Fibroblast of lung (primary cell): ENCODE results near the gene GPSM1. TPM values are rescaled to one million over a fixed set of nuclear protein-coding genes. Genes with fewer than 3 reads are reported as not detected.

Experiments used
- DNase-seq, 2 donors: peaks; one replicate each; pipeline versions ENCODE4 v3.0.0 to v3.0.0-alpha.2; 2010; ENCODE audit warnings: low read depth in 2 of 2
- H2AFZ ChIP-seq: 2 replicates; pipeline ENCODE4 v1.5.1; 2012; ENCODE audit warnings: low read length, control low read depth, inconsistent platforms
- H3K27ac ChIP-seq: 2 replicates; pipeline ENCODE4 v1.5.1; 2011; ENCODE audit warnings: low read length, control low read depth; ENCODE audit not compliant: insufficient read depth
- H3K27me3 ChIP-seq: 2 replicates; pipeline ENCODE4 v1.5.1; 2011; ENCODE audit warnings: mild to moderate bottlenecking, low read length; ENCODE audit not compliant: control insufficient read depth, insufficient read depth
- H3K36me3 ChIP-seq: 2 replicates; pipeline ENCODE4 v1.5.1; 2011; ENCODE audit warnings: low read length; ENCODE audit not compliant: control insufficient read depth, insufficient read depth
- H3K4me1 ChIP-seq: 2 replicates; pipeline ENCODE4 v1.5.1; 2011; ENCODE audit warnings: low read length; ENCODE audit not compliant: control insufficient read depth, insufficient read depth; ENCODE audit errors: extremely low read depth
- H3K4me2 ChIP-seq: 2 replicates; pipeline ENCODE4 v1.5.1; 2011; ENCODE audit warnings: low read length, control low read depth; ENCODE audit not compliant: insufficient read depth; ENCODE audit errors: extremely low read depth
- H3K4me3 ChIP-seq, 4 experiments: fragments of 200-600 bp in 1 of 4; sonication (generic) in 1 of 4; replicated peaks in 1 of 4; 2 replicates each; pipeline ENCODE4 v1.5.1; 2011 to 2016; ENCODE audit warnings: low read length in 4 of 4, low read depth in 3 of 4, mild to moderate bottlenecking in 3 of 4, control low read depth in 2 of 4, inconsistent platforms in 1 of 4, mixed read lengths in 1 of 4; ENCODE audit not compliant: insufficient read depth in 1 of 4; ENCODE audit errors: control extremely low read depth in 1 of 4
- H3K79me2 ChIP-seq: 2 replicates; pipeline ENCODE4 v1.5.1; 2012; ENCODE audit warnings: mild to moderate bottlenecking, low read length, inconsistent platforms; ENCODE audit not compliant: control insufficient read depth, insufficient read depth
- H3K9ac ChIP-seq: 2 replicates; pipeline ENCODE4 v1.5.1; 2011; ENCODE audit warnings: mild to moderate bottlenecking, low read length, control low read depth; ENCODE audit not compliant: insufficient read depth
- H3K9me3 ChIP-seq: 2 replicates; pipeline ENCODE4 v1.5.1; 2012; ENCODE audit warnings: low read depth, low read length; ENCODE audit not compliant: control insufficient read depth, insufficient read depth
- H4K20me1 ChIP-seq: 2 replicates; pipeline ENCODE4 v1.5.1; 2011; ENCODE audit warnings: low read length; ENCODE audit not compliant: control insufficient read depth, insufficient read depth; ENCODE audit errors: extremely low read depth
- CTCF ChIP-seq, 2 donors: IDR thresholded peaks in 1 of 2; conservative IDR thresholded peaks in 1 of 2; 1 replicate in 1 of 2; 2 replicates in 1 of 2; pipeline ENCODE4 v1.5.1; 2011 to 2012; ENCODE audit warnings: low read length in 2 of 2, control low read depth in 1 of 2, inconsistent platforms in 1 of 2, low read depth in 1 of 2, mild to moderate bottlenecking in 1 of 2
- EZH2 ChIP-seq: IDR thresholded peaks from 2 replicates; pipeline ENCODE4 v1.5.1; 2012; ENCODE audit warnings: low read length, control low read depth, mild to moderate bottlenecking; ENCODE audit errors: missing control alignments
- polyA plus RNA-seq, 2 donors: library from polyadenylated mRNA; depleted of rRNA in 1 of 2; stranded (reverse) in 1 of 2; unstranded in 1 of 2; fragments of >200 nt; gene quantifications; 2 replicates each; pipeline ENCODE4 v1.2.1, GENCODE V29; 2011 to 2012; ENCODE audit warnings: missing spikeins in 1 of 2
- total RNA-seq: library from RNA; depleted of rRNA; stranded (reverse); fragments of >200 nt; gene quantifications from 2 replicates; pipeline ENCODE4 v1.2.1, GENCODE V29; 2014

GPSM1 gene
- total and polyA plus RNA-seq, 2 donors (not counting 1 experiment from before 2014, with no cell fraction given): 15.8 to 60.3 TPM

DNA sequence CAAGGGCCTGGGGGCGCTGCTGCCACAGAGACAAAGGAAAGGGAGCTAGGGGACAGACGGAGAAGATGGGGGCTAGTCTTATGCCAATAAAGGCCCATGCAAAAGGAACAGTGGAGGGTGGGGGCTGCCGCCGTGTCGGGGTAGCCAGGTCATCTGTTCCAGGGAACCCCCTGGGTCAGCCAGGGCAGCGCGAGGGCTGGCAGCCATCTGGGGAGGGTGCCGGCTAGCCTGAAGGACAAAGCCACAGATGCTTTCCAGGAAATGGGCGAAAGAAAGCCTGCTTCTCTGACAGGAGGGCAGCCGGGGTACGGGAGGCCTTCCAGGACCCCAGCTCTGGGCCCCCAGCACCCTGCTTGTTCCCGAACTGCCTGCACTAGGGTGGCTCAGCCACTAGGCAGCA lies 47.8 kb downstream of the GPSM1 start:
- DNase-seq: no peak
- Histone ChIP-seq H4K20me1 (no peaks in the 10 kb centered on the region), H3K4me1 (peaks cover 18% of the 10 kb centered on the region), H3K36me3 (peaks cover 11% of the 10 kb centered on the region), H3K4me3 (no peak overlapping the region), H3K9me3 (no peaks in the 10 kb centered on the region), H3K79me2 (no peaks in the 10 kb centered on the region), H3K27me3 (no peaks in the 10 kb centered on the region), H2AFZ (no peak overlapping the region), H3K27ac (no peak overlapping the region), H3K4me2 (no peak overlapping the region), H3K9ac (no peak overlapping the region)
- TF ChIP-seq EZH2: no peak
- no peak for TF ChIP-seq CTCF (conservative IDR thresholded peaks at IDR 0.05 in 1 of 2, IDR thresholded peaks at IDR 0.05 in 1 of 2; ENCODE audit: low read depth in 1 of 2, low read length in 2 of 2)

- Histone ChIP-seq H3K4me3 (no peak overlapping the region), H3K4me1 (peaks cover 18% of the 10 kb centered on the region), H3K9me3 (no peaks in the 10 kb centered on the region), H3K9ac (no peak overlapping the region), H3K27ac (no peak overlapping the region), H3K4me2 (no peak overlapping the region), H2AFZ (no peak overlapping the region), H3K36me3 (peaks cover 14% of the 10 kb centered on the region), H3K27me3 (no peaks in the 10 kb centered on the region), H4K20me1 (no peaks in the 10 kb centered on the region), H3K79me2 (no peaks in the 10 kb centered on the region)
- no peak for TF ChIP-seq EZH2
- no peak for TF ChIP-seq CTCF (conservative IDR thresholded peaks at IDR 0.05 in 1 of 2, IDR thresholded peaks at IDR 0.05 in 1 of 2; ENCODE audit: low read depth in 1 of 2, low read length in 2 of 2)
- no peak for DNase-seq
Measured at GRCh38 chr9:136376457-136376856, 49.1 kb downstream of the GPSM1 start.

GRCh38 chr9:136377341-136378169 lies 50.2 kb downstream of the GPSM1 start:
- Histone ChIP-seq H3K27me3 (no peaks in the 10 kb centered on the region), H3K27ac (no peak overlapping the region), H3K9me3 (no peaks in the 10 kb centered on the region), H3K36me3 (peaks cover 20% of the 10 kb centered on the region), H3K4me2 (no peak overlapping the region), H3K4me1 (peaks cover 13% of the 10 kb centered on the region), H3K79me2 (no peaks in the 10 kb centered on the region), H4K20me1 (no peaks in the 10 kb centered on the region), H2AFZ (no peak overlapping the region), H3K9ac (no peak overlapping the region), H3K4me3 (no peak overlapping the region)
- TF ChIP-seq CTCF (conservative IDR thresholded peaks at IDR 0.05 in 1 of 2, IDR thresholded peaks at IDR 0.05 in 1 of 2; ENCODE audit: low read depth in 1 of 2, low read length in 2 of 2) (no peak), EZH2 (no peak)
- DNase-seq: no peak
